ENCODE data around the gene SUMF1. TPM values are rescaled to one million over a fixed set of nuclear protein-coding genes. Genes with fewer than 3 reads are reported as not detected.

SUMF1 gene
- total RNA-seq, 1 experiment from 2014 or later = 11.8 TPM

GRCh38 chr3:4419386-4419785 is 47.7 kb downstream of the SUMF1 start:
- Mint-ChIP-seq H3K27me3 (ENCODE audit: insufficient read depth, unreplicated experiment) (no peaks in the 10 kb centered on the region), H3K9me3 (ENCODE audit: unreplicated experiment) (no peaks in the 10 kb centered on the region), H3K27ac (ENCODE audit: low read depth, unreplicated experiment) (no peak overlapping the region), H3K4me3 (ENCODE audit: unreplicated experiment) (no peak overlapping the region), H3K4me1 (ENCODE audit: insufficient read depth, unreplicated experiment) (peaks cover 8% of the 10 kb centered on the region), H3K36me3 (ENCODE audit: insufficient read depth, unreplicated experiment) (no peaks in the 10 kb centered on the region)
- POLR2A ChIA-PET = no interaction called here
- no peak for TF ChIP-seq CTCF (IDR thresholded peaks at IDR 0.05; ENCODE audit: unreplicated experiment)
- CTCF ChIA-PET = interaction anchor here (0.6 to 1.0 kb wide), 3 partner anchors 12 to 287 kb away, joined by 3 to 4 read pairs (median 3); no protein-coding TSS in a partner anchor
- no peak for DNase-seq (ENCODE audit: unreplicated experiment)
- BruUV-seq (replicated peaks) = no TSS peak
- intact Hi-C loops (cut with micrococcal nuclease) = loop anchor here (5.0 kb wide), 2 partner anchors 53 to 213 kb away; no protein-coding TSS in a partner anchor

- no peaks in the 10 kb centered on the region for H3K27me3 Mint-ChIP-seq (ENCODE audit: insufficient read depth, unreplicated experiment)
- POLR2A ChIA-PET = no interaction called here
- no TSS peak for BruUV-seq (replicated peaks)
Measured at GRCh38 chr3:4418156-4418555, 48.9 kb downstream of the SUMF1 start.

GRCh38 chr3:4417449-4417848 is 49.6 kb downstream of the SUMF1 start:
- Mint-ChIP-seq H3K36me3 (ENCODE audit: insufficient read depth, unreplicated experiment) (peaks cover 9% of the 10 kb centered on the region), H3K4me1 (ENCODE audit: insufficient read depth, unreplicated experiment) (peaks cover 9% of the 10 kb centered on the region), H3K4me3 (ENCODE audit: unreplicated experiment) (no peak overlapping the region), H3K27me3 (ENCODE audit: insufficient read depth, unreplicated experiment) (no peaks in the 10 kb centered on the region), H3K27ac (ENCODE audit: low read depth, unreplicated experiment) (peak overlapping the region; percentile 44), H3K9me3 (ENCODE audit: unreplicated experiment) (no peaks in the 10 kb centered on the region)
- peak; percentile 73 for DNase-seq (ENCODE audit: unreplicated experiment)
- intact Hi-C loops (cut with micrococcal nuclease) = loop anchor here (2.0 to 5.0 kb wide), 3 partner anchors 55 to 215 kb away; partner anchors contain the start of gene ITPR1
- no peak for TF ChIP-seq CTCF (IDR thresholded peaks at IDR 0.05; ENCODE audit: unreplicated experiment)
- BruUV-seq (replicated peaks) = no TSS peak
- POLR2A ChIA-PET = interaction anchor here (0.6 to 1.9 kb wide), 8 partner anchors 20 to 771 kb away, joined by 3 to 16 read pairs (median 4); partner anchors contain the start of genes ITPR1 and SUMF1
- CTCF ChIA-PET = interaction anchor here (0.5 to 1.7 kb wide), 5 partner anchors 19 to 579 kb away, joined by 3 to 10 read pairs (median 3); no protein-coding TSS in a partner anchor

More at GRCh38 chr3:4418156-4418555, 48.9 kb downstream of the SUMF1 start:
- TF ChIP-seq CTCF (IDR thresholded peaks at IDR 0.05; ENCODE audit: unreplicated experiment) = no peak
- H3K9me3 Mint-ChIP-seq (ENCODE audit: unreplicated experiment) = no peaks in the 10 kb centered on the region
- peaks cover 2% of the 10 kb centered on the region for H3K36me3 Mint-ChIP-seq (ENCODE audit: insufficient read depth, unreplicated experiment)
- CTCF ChIA-PET = interaction anchor here (0.6 kb wide), 1 partner anchor 32 kb away, joined by 4 read pairs; no protein-coding TSS in a partner anchor
- no peak overlapping the region for H3K27ac Mint-ChIP-seq (ENCODE audit: low read depth, unreplicated experiment)
- intact Hi-C loops (cut with micrococcal nuclease) = loop anchor here (5.0 kb wide), 2 partner anchors 54 to 214 kb away; no protein-coding TSS in a partner anchor
- no peak overlapping the region for H3K4me3 Mint-ChIP-seq (ENCODE audit: unreplicated experiment)
- no peak for DNase-seq (ENCODE audit: unreplicated experiment)
- peaks cover 8% of the 10 kb centered on the region for H3K4me1 Mint-ChIP-seq (ENCODE audit: insufficient read depth, unreplicated experiment)

GRCh38 chr3:4416961-4417360 is 50.1 kb downstream of the SUMF1 start:
- peak; percentile 100 for DNase-seq (ENCODE audit: unreplicated experiment)
- Mint-ChIP-seq H3K27me3 (ENCODE audit: insufficient read depth, unreplicated experiment) (no peaks in the 10 kb centered on the region), H3K9me3 (ENCODE audit: unreplicated experiment) (no peaks in the 10 kb centered on the region), H3K4me1 (ENCODE audit: insufficient read depth, unreplicated experiment) (peaks cover 14% of the 10 kb centered on the region), H3K36me3 (ENCODE audit: insufficient read depth, unreplicated experiment) (peaks cover 10% of the 10 kb centered on the region), H3K27ac (ENCODE audit: low read depth, unreplicated experiment) (peak overlapping the region; percentile 44), H3K4me3 (ENCODE audit: unreplicated experiment) (no peak overlapping the region)
- intact Hi-C loops (cut with micrococcal nuclease) = loop anchor here (2.0 to 5.0 kb wide), 3 partner anchors 55 to 215 kb away; partner anchors contain the start of gene ITPR1
- TF ChIP-seq CTCF (IDR thresholded peaks at IDR 0.05; ENCODE audit: unreplicated experiment) = no peak
- POLR2A ChIA-PET = interaction anchor here (0.7 to 1.9 kb wide), 9 partner anchors 15 to 217 kb away, joined by 3 to 16 read pairs (median 4); partner anchors contain the start of genes ITPR1 and SUMF1
- BruUV-seq (replicated peaks) = no TSS peak
- CTCF ChIA-PET = interaction anchor here (0.6 to 1.7 kb wide), 7 partner anchors 12 to 1216 kb away, joined by 3 to 10 read pairs (median 3); no protein-coding TSS in a partner anchor

All from MCF 10A (cell line).